AG04450 (cell line): ENCODE measurements around the gene CYTH3. TPM values are rescaled to one million over a fixed set of nuclear protein-coding genes. Genes with fewer than 3 reads are reported as not detected.

Source experiments
- CTCF ChIA-PET: fragments of 300-600, 350-600 bp; formaldehyde crosslinking; extraction: SDS; loops from one replicate; lab custom pipeline; 2022; ENCODE audit warnings: antibody characterized with exemption, inconsistent platforms; lab: Charles Lee
- POLR2A ChIA-PET: fragments of 350-600 bp; formaldehyde crosslinking; extraction: SDS; loops from one replicate; lab custom pipeline; 2021; ENCODE audit warnings: antibody characterized with exemption, inconsistent platforms; lab: Yijun Ruan, JAX
- DNase-seq: peaks from one replicate; pipeline ENCODE4 v3.0.0-alpha.2; 2011; ENCODE audit warnings: low read depth, low spot score
- H3K27ac ChIP-seq: one replicate; pipeline ENCODE4 v1.5.1; 2012; ENCODE audit warnings: low read depth, low read length, control low read depth
- H3K27me3 ChIP-seq: one replicate; pipeline ENCODE4 v1.6.0; 2012; ENCODE audit warnings: low read length; ENCODE audit not compliant: control insufficient read depth, insufficient read depth
- H3K4me3 ChIP-seq: 2 replicates; pipeline ENCODE4 v1.5.1; 2011; ENCODE audit warnings: mild to moderate bottlenecking, low read depth, low read length, control low read depth
- H3K9me3 ChIP-seq: 2 replicates; pipeline ENCODE4 v1.5.1; 2012; ENCODE audit warnings: low read length; ENCODE audit not compliant: control insufficient read depth, insufficient read depth
- CTCF ChIP-seq: IDR thresholded peaks from 2 replicates; pipeline ENCODE4 v1.5.1; 2011; ENCODE audit warnings: low read depth, low read length, control low read depth, inconsistent platforms
- polyA plus RNA-seq: library from polyadenylated mRNA; depleted of rRNA; stranded (reverse); fragments of >200 nt; gene quantifications from 2 replicates; pipeline ENCODE4 v1.2.3, GENCODE V29; 2011

Gene CYTH3
- polyA plus RNA-seq, 1 experiment, result 30.2 TPM

GRCh38 chr7:6258440-6259182, 13.8 kb downstream of the CYTH3 start:
- ChIA-PET CTCF (no interaction called here), POLR2A (no interaction called here)
- no peak overlapping the region for H3K4me3 ChIP-seq
- TF ChIP-seq CTCF, result no peak
- H3K9me3 ChIP-seq, result no peaks in the 10 kb centered on the region
- no peak for DNase-seq
- no peaks in the 10 kb centered on the region for H3K27me3 ChIP-seq
- no peak overlapping the region for H3K27ac ChIP-seq

- no peak for TF ChIP-seq CTCF
- H3K27me3 ChIP-seq, result no peaks in the 10 kb centered on the region
- DNase-seq, result no peak
- H3K27ac ChIP-seq, result no peak overlapping the region
- no peak overlapping the region for H3K4me3 ChIP-seq
- H3K9me3 ChIP-seq, result no peaks in the 10 kb centered on the region
- ChIA-PET CTCF (interaction anchor here (0.7 kb wide), 1 partner anchor 97 kb away, joined by 3 read pairs; no protein-coding TSS in a partner anchor), POLR2A (no interaction called here)
Measured at GRCh38 chr7:6257675-6258074, 14.7 kb downstream of the CYTH3 start.

- no peak for TF ChIP-seq CTCF
- Histone ChIP-seq H3K9me3 (no peaks in the 10 kb centered on the region), H3K27me3 (no peaks in the 10 kb centered on the region), H3K4me3 (no peak overlapping the region), H3K27ac (no peak overlapping the region)
- no peak for DNase-seq
- ChIA-PET POLR2A (interaction anchor here (0.6 kb wide), 1 partner anchor 17 kb away, joined by 3 read pairs; no protein-coding TSS in a partner anchor), CTCF (interaction anchor here (0.6 kb wide), 1 partner anchor 617 kb away, joined by 4 read pairs; no protein-coding TSS in a partner anchor)
Measured at GRCh38 chr7:6256677-6257535, 15.5 kb downstream of the CYTH3 start.

GRCh38 chr7:6256109-6256483, 16.3 kb downstream of the CYTH3 start:
- no peak overlapping the region for H3K4me3 ChIP-seq
- DNase-seq, result no peak

More at GRCh38 chr7:6256109-6256483, 16.3 kb downstream of the CYTH3 start:
- ChIA-PET POLR2A (no interaction called here), CTCF (interaction anchor here (0.6 to 0.9 kb wide), 2 partner anchors 259 to 617 kb away, joined by 3 to 4 read pairs; no protein-coding TSS in a partner anchor)
- Histone ChIP-seq H3K27ac (no peak overlapping the region), H3K27me3 (no peaks in the 10 kb centered on the region), H3K9me3 (no peaks in the 10 kb centered on the region)
- peak; percentile 13; the same call in 1 of the 2 replicates for TF ChIP-seq CTCF
